Type B pancreatic cell (in vitro differentiated cells): ENCODE measurements around the gene UBP1. TPM values are rescaled to one million over a fixed set of nuclear protein-coding genes. Genes with fewer than 3 reads are reported as not detected.
"Not testable (repeated sequence)": the region's sequence is repeated elsewhere in the genome, so short reads cannot be mapped to it uniquely, and the experiment has no call there.

ENCODE experiments used
- DNase-seq: peaks from one replicate; pipeline ENCODE4 v3.0.0; 2021; ENCODE audit warnings: mixed read lengths; ENCODE audit not compliant: unreplicated experiment; ENCODE audit errors: extremely low spot score
- H3K27ac Mint-ChIP-seq: 2 replicates; pipeline ENCODE4 v1.8.0; 2021; ENCODE audit warnings: mild to moderate bottlenecking, mixed read lengths
- H3K27me3 Mint-ChIP-seq: 2 replicates; pipeline ENCODE4 v1.8.0; 2021; ENCODE audit warnings: mixed read lengths
- H3K36me3 Mint-ChIP-seq: 2 replicates; pipeline ENCODE4 v1.8.0; 2021; ENCODE audit warnings: mixed read lengths
- H3K4me1 Mint-ChIP-seq: one replicate; pipeline ENCODE4 v1.8.0; 2021; ENCODE audit warnings: mixed read lengths; ENCODE audit not compliant: unreplicated experiment
- H3K4me3 Mint-ChIP-seq: 2 replicates; pipeline ENCODE4 v1.8.0; 2021; ENCODE audit warnings: mild to moderate bottlenecking, mixed read lengths
- H3K9me3 Mint-ChIP-seq: 2 replicates; pipeline ENCODE4 v1.8.0; 2021; ENCODE audit warnings: mixed read lengths
- CTCF ChIP-seq: fragments of 200-600 bp; sonication (generic); conservative IDR thresholded peaks from 2 replicates; pipeline ENCODE4 v1.5.0; 2021; ENCODE audit warnings: antibody characterized with exemption, mild to moderate bottlenecking
- total RNA-seq: library from RNA; stranded (reverse); gene quantifications from 2 replicates; pipeline ENCODE4 v1.2.1, GENCODE V29; 2021; ENCODE audit warnings: low replicate concordance

Gene UBP1
- total RNA-seq, 1 donor from 2014 or later: 68.2 TPM

GRCh38 chr3:33473813-33474212 lies 33.6 kb upstream of the UBP1 start:
- no peak for TF ChIP-seq CTCF
- no peak for DNase-seq
- Mint-ChIP-seq H3K9me3 (no peaks in the 10 kb centered on the region), H3K36me3 (no peaks in the 10 kb centered on the region), H3K4me1 (no peaks in the 10 kb centered on the region), H3K4me3 (no peak overlapping the region), H3K27ac (no peak overlapping the region), H3K27me3 (no peaks in the 10 kb centered on the region)

GRCh38 chr3:33467786-33468185 lies 27.6 kb upstream of the UBP1 start:
- H3K36me3 Mint-ChIP-seq: peaks cover 6% of the 10 kb centered on the region

GRCh38 chr3:33461097-33461496 lies 20.9 kb upstream of the UBP1 start:
- H3K27ac Mint-ChIP-seq: no peak overlapping the region
- no peak overlapping the region for H3K4me3 Mint-ChIP-seq
- H3K36me3 Mint-ChIP-seq: peaks cover 4% of the 10 kb centered on the region
- no peak for TF ChIP-seq CTCF
- no peaks in the 10 kb centered on the region for H3K4me1 Mint-ChIP-seq
- H3K9me3 Mint-ChIP-seq: peaks cover 4% of the 10 kb centered on the region
- DNase-seq: no peak
- no peaks in the 10 kb centered on the region for H3K27me3 Mint-ChIP-seq

More at GRCh38 chr3:33467786-33468185, 27.6 kb upstream of the UBP1 start:
- no peak for TF ChIP-seq CTCF
- DNase-seq: no peak
- H3K4me1 Mint-ChIP-seq: no peaks in the 10 kb centered on the region
- H3K4me3 Mint-ChIP-seq: no peak overlapping the region
- H3K27ac Mint-ChIP-seq: no peak overlapping the region
- no peaks in the 10 kb centered on the region for H3K27me3 Mint-ChIP-seq
- H3K9me3 Mint-ChIP-seq: no peaks in the 10 kb centered on the region

- not testable (repeated sequence) for H3K36me3 Mint-ChIP-seq, H3K9me3 Mint-ChIP-seq, H3K4me3 Mint-ChIP-seq, H3K4me1 Mint-ChIP-seq, H3K27me3 Mint-ChIP-seq, H3K27ac Mint-ChIP-seq, DNase-seq
These were observed 19.4 kb upstream of the UBP1 start for GRCh38 chr3:33459577-33459976.

- Mint-ChIP-seq H3K4me3 (no peak overlapping the region), H3K27me3 (no peaks in the 10 kb centered on the region), H3K4me1 (no peaks in the 10 kb centered on the region), H3K9me3 (peaks cover 4% of the 10 kb centered on the region), H3K27ac (no peak overlapping the region), H3K36me3 (peaks cover 18% of the 10 kb centered on the region)
- no peak for DNase-seq
- no peak for TF ChIP-seq CTCF
These were observed 18.2 kb upstream of the UBP1 start for GRCh38 chr3:33458446-33458845.

- no peaks in the 10 kb centered on the region for H3K27me3 Mint-ChIP-seq
- no peak for TF ChIP-seq CTCF
- peaks cover 4% of the 10 kb centered on the region for H3K4me1 Mint-ChIP-seq
- H3K27ac Mint-ChIP-seq: no peak overlapping the region
- H3K4me3 Mint-ChIP-seq: no peak overlapping the region
- H3K9me3 Mint-ChIP-seq: peaks cover 8% of the 10 kb centered on the region
- DNase-seq: no peak
- peaks cover 26% of the 10 kb centered on the region for H3K36me3 Mint-ChIP-seq
These were observed 16.6 kb upstream of the UBP1 start for GRCh38 chr3:33456756-33457155.
